HepG2 (cell line): Measurements from ENCODE around the gene FOXD2. TPM values are rescaled to one million over a fixed set of nuclear protein-coding genes. Genes with fewer than 3 reads are reported as not detected.

Experiments
- AHR ChIP-seq: IDR thresholded peaks from 2 replicates; pipeline ENCODE4 v1.6.1; 2018; ENCODE audit warnings: missing genetic modification reagents, missing compliant biosample characterization
- HMG20B ChIP-seq: conservative IDR thresholded peaks from 2 replicates; pipeline ENCODE4 v1.6.1; 2016; ENCODE audit warnings: missing genetic modification reagents, missing compliant biosample characterization
- KDM1A ChIP-seq: IDR thresholded peaks from 2 replicates; pipeline ENCODE4 v1.6.1; 2016; ENCODE audit warnings: missing compliant biosample characterization
- KLF12 ChIP-seq: sonication (generic); formaldehyde crosslinking; IDR thresholded peaks from 2 replicates; pipeline ENCODE4 v1.4.0; 2020; ENCODE audit warnings: missing genetic modification reagents, borderline replicate concordance
- LRRFIP1 ChIP-seq: sonication (generic); formaldehyde crosslinking; conservative IDR thresholded peaks from 2 replicates; pipeline ENCODE4 v1.4.0; 2020; ENCODE audit warnings: missing genetic modification reagents
- PHF20 ChIP-seq: sonication (generic); formaldehyde crosslinking; IDR thresholded peaks from 2 replicates; pipeline ENCODE4 v1.5.0; 2020; ENCODE audit warnings: mild to moderate bottlenecking, missing genetic modification reagents
- SIN3A ChIP-seq: IDR thresholded peaks from 2 replicates; pipeline ENCODE4 v1.6.1; 2011; ENCODE audit warnings: low read depth, mild to moderate bottlenecking, control low read depth, low read length, borderline replicate concordance
- WIZ ChIP-seq: sonication (generic); formaldehyde crosslinking; IDR thresholded peaks from 2 replicates; pipeline ENCODE4 v1.5.1; 2020; ENCODE audit warnings: mild to moderate bottlenecking, missing genetic modification reagents
- ZBTB49 ChIP-seq: sonication (generic); formaldehyde crosslinking; IDR thresholded peaks from 2 replicates; pipeline ENCODE4 v1.4.0; 2020; ENCODE audit warnings: missing genetic modification reagents, borderline replicate concordance
- ZFP36L2 ChIP-seq: sonication (generic); formaldehyde crosslinking; IDR thresholded peaks from 2 replicates; pipeline ENCODE4 v1.4.0; 2020; ENCODE audit warnings: missing genetic modification reagents
- ZNF12 ChIP-seq: sonication (generic); formaldehyde crosslinking; IDR thresholded peaks from 2 replicates; pipeline ENCODE4 v1.5.0; 2020; ENCODE audit warnings: missing genetic modification reagents
- ZNF318 ChIP-seq: sonication (generic); formaldehyde crosslinking; IDR thresholded peaks from 2 replicates; pipeline ENCODE4 v1.4.0; 2020; ENCODE audit warnings: mild to moderate bottlenecking, missing genetic modification reagents
- ZNF331 ChIP-seq: sonication (generic); formaldehyde crosslinking; IDR thresholded peaks from 2 replicates; pipeline ENCODE4 v1.4.0; 2020; ENCODE audit warnings: missing genetic modification reagents
- ZNF691 ChIP-seq: sonication (generic); formaldehyde crosslinking; IDR thresholded peaks from 2 replicates; pipeline ENCODE4 v1.4.0; 2020; ENCODE audit warnings: missing genetic modification reagents, low read depth, mild to moderate bottlenecking, borderline replicate concordance
- ZSCAN31 ChIP-seq: sonication (generic); formaldehyde crosslinking; IDR thresholded peaks from 2 replicates; pipeline ENCODE4 v1.5.0; 2020; ENCODE audit warnings: low read depth, mild to moderate bottlenecking, missing genetic modification reagents
- polyA plus RNA-seq, 8 experiments: library from polyadenylated mRNA; depleted of rRNA in 3 of 8; stranded (reverse) in 7 of 8; unstranded in 1 of 8; fragments of >200 nt; fragmentation: Illumina TruSeq in 4 of 8; extraction: Trizol in 4 of 8; gene quantifications; 2 replicates each; pipeline versions ENCODE4 v1.2.1 to v1.2.3, GENCODE V29; 2011 to 2016; ENCODE audit warnings: low read depth in 4 of 8, missing spikeins in 1 of 8, mixed read lengths in 1 of 8; ENCODE audit not compliant: insufficient read depth in 1 of 8
- total RNA-seq, 5 experiments: library from RNA; depleted of rRNA; stranded (reverse); fragments of >200 nt; fragmentation: Illumina TruSeq; extraction: Trizol; gene quantifications; 2 replicates each; pipeline ENCODE4 v1.2.3, GENCODE V29; 2016; ENCODE audit warnings: low read depth in 1 of 5

The FOXD2 gene
- total and polyA plus RNA-seq, 2 of the 13 experiments (the other 11 are each of a cell fraction or from before 2014, with no cell fraction given): 0.01 to 0.09 TPM

- no peak for TF ChIP-seq ZNF318 (CRISPR knock-in tag)
- no peak for TF ChIP-seq AHR (CRISPR knock-in tag)
- TF ChIP-seq ZBTB49 (CRISPR knock-in tag): no peak
- peak; percentile 83; the same call in 1 of the 2 replicates for TF ChIP-seq ZNF331 (CRISPR knock-in tag)
- TF ChIP-seq KLF12: no peak; the same call in 1 of the 2 replicates
- TF ChIP-seq ZFP36L2 (CRISPR knock-in tag): no peak
- TF ChIP-seq HMG20B: peak; percentile 100
- no peak for TF ChIP-seq LRRFIP1 (CRISPR knock-in tag)
- TF ChIP-seq SIN3A: no peak
- peak; percentile 73; the same call in 1 of the 2 replicates for TF ChIP-seq ZSCAN31
- TF ChIP-seq PHF20 (CRISPR knock-in tag): no peak
- peak; percentile 97 for TF ChIP-seq KDM1A (CRISPR knock-in tag)
- TF ChIP-seq WIZ: no peak
- 0 out of 2 replicates have a peak, but pooled peaks have one; percentile 68 for TF ChIP-seq ZNF12 (CRISPR knock-in tag)
- peak; percentile 61; the same call in 1 of the 2 replicates for TF ChIP-seq ZNF691 (CRISPR knock-in tag)
These were observed 40.2 kb downstream of the FOXD2 start (continued) for GRCh38 chr1:47478090-47478489.
